K562 (cell line): ENCODE results near the gene SCNN1B. TPM values are rescaled to one million over a fixed set of nuclear protein-coding genes. Genes with fewer than 3 reads are reported as not detected.

Experiments used
- ATAC-seq: fragments of 200-7000 bp; cut with Tn5 transposase; 3 replicates; pipeline ENCODE4 v1.9.1; 2020; ENCODE audit warnings: moderate library complexity
- BruUV-seq: library from RNA; stranded (reverse); fragments of 400-500 nt; replicated peaks from 2 replicates; lab custom pipeline; 2021; lab: Mats Ljungman, UMichigan
- CTCF ChIA-PET: fragments of 300-600 bp; formaldehyde crosslinking; extraction: SDS; loops from one replicate; lab custom pipeline; 2021; ENCODE audit warnings: low intra/inter-chr PET ratio; lab: Yijun Ruan, JAX
- POLR2A ChIA-PET: fragments of 300-600, 350-650 bp; sonication (Branson Sonifier 250); formaldehyde crosslinking; extraction: SDS; loops from one replicate; lab custom pipeline; 2021; ENCODE audit warnings: antibody characterized with exemption, inconsistent platforms; lab: Yijun Ruan, JAX
- DNase-seq, 4 experiments: peaks; one replicate each; pipeline versions ENCODE4 v3.0.0 to v3.0.0-alpha.2; 2011 to 2018; ENCODE audit warnings: low spot score in 3 of 4, mixed read lengths in 3 of 4; ENCODE audit errors: extremely low read depth in 1 of 4
- FAIRE-seq: peaks from 2 replicates; lab custom pipeline; 2011; peaks lifted over from hg19 to GRCh38; lab: Jason Lieb, UNC
- H2AFZ ChIP-seq: 2 replicates; pipeline ENCODE4 v1.6.0; 2011; ENCODE audit warnings: low read depth, low read length, control low read depth, inconsistent platforms
- H3K27ac ChIP-seq: fragments of 200-600 bp; 3 replicates; pipeline ENCODE4 v1.8.0; 2011; ENCODE audit warnings: low read depth, mild to moderate bottlenecking, control low read depth, inconsistent platforms, low read length, moderate library complexity, mixed read lengths; ENCODE audit errors: extremely low read depth
- H3K27me3 ChIP-seq, 2 experiments: fragments of 300-600 bp in 1 of 2; 2 replicates in 1 of 2; 3 replicates in 1 of 2; pipeline versions ENCODE4 v1.6.0 to v1.8.0; 2011; ENCODE audit warnings: inconsistent platforms in 2 of 2, low read length in 2 of 2, mild to moderate bottlenecking in 1 of 2, mixed read lengths in 1 of 2, moderate library complexity in 1 of 2; ENCODE audit not compliant: control insufficient read depth in 2 of 2, insufficient read depth in 2 of 2
- H3K36me3 ChIP-seq: fragments of 300-600 bp; 3 replicates; pipeline ENCODE4 v1.8.0; 2011; ENCODE audit warnings: mild to moderate bottlenecking, low read length, inconsistent platforms; ENCODE audit not compliant: control insufficient read depth, insufficient read depth
- H3K4me1 ChIP-seq, 2 experiments: fragments of 200-600 bp in 1 of 2; replicated peaks in 1 of 2; 2 replicates in 1 of 2; 3 replicates in 1 of 2; pipeline versions ENCODE4 v1.5.1 to v1.8.0; 2011; ENCODE audit warnings: inconsistent platforms in 2 of 2, low read length in 2 of 2, mild to moderate bottlenecking in 1 of 2, mixed read lengths in 1 of 2, moderate library complexity in 1 of 2; ENCODE audit not compliant: control insufficient read depth in 2 of 2, insufficient read depth in 2 of 2
- H3K4me2 ChIP-seq: 2 replicates; pipeline ENCODE4 v1.6.1; 2011; ENCODE audit warnings: low read length, control low read depth, inconsistent platforms, mixed read lengths; ENCODE audit not compliant: insufficient read depth
- H3K4me3 ChIP-seq: fragments of 200-600 bp; sonication (generic), shearing (Covaris generic); 2 replicates; pipeline ENCODE4 v1.5.1; 2016; ENCODE audit warnings: control low read depth, inconsistent platforms
- H3K79me2 ChIP-seq: fragments of 200-600 bp; 3 replicates; pipeline ENCODE4 v1.8.0; 2011; ENCODE audit warnings: low read length, inconsistent platforms; ENCODE audit not compliant: control insufficient read depth, insufficient read depth
- H3K9ac ChIP-seq, 2 experiments: 2 replicates each; pipeline versions ENCODE4 v1.6.0 to v1.6.1; 2011; ENCODE audit warnings: low read depth in 2 of 2, low read length in 2 of 2, control low read depth in 1 of 2, inconsistent platforms in 1 of 2, mild to moderate bottlenecking in 1 of 2, mixed read lengths in 1 of 2; ENCODE audit not compliant: insufficient read depth in 1 of 2
- H3K9me1 ChIP-seq: one replicate; pipeline ENCODE4 v1.6.0; 2011; ENCODE audit warnings: inconsistent platforms, mild to moderate bottlenecking, low read length, moderate library complexity; ENCODE audit not compliant: control insufficient read depth, insufficient read depth
- H3K9me3 ChIP-seq: replicated peaks from 2 replicates; pipeline ENCODE4 v1.5.1; 2011; ENCODE audit warnings: low read depth, low read length, inconsistent platforms; ENCODE audit not compliant: control insufficient read depth, insufficient read depth
- H4K20me1 ChIP-seq: replicated peaks from 2 replicates; pipeline ENCODE4 v1.6.1; 2011; ENCODE audit warnings: low read length, inconsistent platforms, mixed read lengths; ENCODE audit not compliant: control insufficient read depth, insufficient read depth
- ELF2 ChIP-seq: fragments of 250-450 bp; sonication (Bioruptor Pico); IDR thresholded peaks from 2 replicates; pipeline ENCODE4 v1.5.0; 2021; ENCODE audit warnings: mild to moderate bottlenecking
- PURB ChIP-seq: sonication (generic); formaldehyde crosslinking; IDR thresholded peaks from 2 replicates; pipeline ENCODE4 v1.9.0; 2021; ENCODE audit warnings: low read depth, mild to moderate bottlenecking, missing genetic modification reagents
- SMARCE1 ChIP-seq: fragments of 450-650 bp; IDR thresholded peaks from 2 replicates; pipeline ENCODE4 v1.7.1; 2016; ENCODE audit warnings: mild to moderate bottlenecking
- SP1 ChIP-seq: sonication (generic); formaldehyde crosslinking; IDR thresholded peaks from 2 replicates; pipeline ENCODE4 v1.8.1; 2022; ENCODE audit warnings: mild to moderate bottlenecking, missing genetic modification reagents
- ZNF174 ChIP-seq: fragments of 250-450 bp; sonication (Bioruptor Pico); IDR thresholded peaks from 2 replicates; pipeline ENCODE4 v1.4.0; 2020; ENCODE audit warnings: mild to moderate bottlenecking
- WGBS: fragments of 100-300 bp; shearing (Covaris generic); methylation state at CpG from one replicate; pipeline ENCODE4 v1.1.6; 2016; ENCODE audit warnings: low coverage, mixed read lengths; ENCODE audit not compliant: insufficient coverage; ENCODE audit errors: missing lambda C conversion rate; 5-methylcytosine and 5-hydroxymethylcytosine counted together
- in situ Hi-C: fragments of 300-500 bp; cut with MboI; formaldehyde crosslinking; loops from 4 replicates; pipeline ENCODE4 v1.15.0; 2018; ENCODE audit warnings: inconsistent platforms, mixed read lengths
- intact Hi-C: fragments of 100-400 bp; cut with micrococcal nuclease; formaldehyde crosslinking; loops from 2 replicates; pipeline ENCODE4 v1.14.2; 2022
- polyA plus RNA-seq, 8 experiments: library from polyadenylated mRNA; depleted of rRNA in 4 of 8; stranded (reverse) in 5 of 8; unstranded in 3 of 8; fragments of >200 nt; fragmentation: Nextera tagmentation in 2 of 8; fragmentation: Illumina TruSeq in 1 of 8; extraction: Ambion mirVana in 2 of 8; extraction: Trizol in 1 of 8; gene quantifications; 2 replicates each; pipeline versions ENCODE4 v1.2.1 to v1.2.3, GENCODE V29; 2011 to 2014; ENCODE audit warnings: inconsistent platforms in 1 of 8, missing spikeins in 1 of 8
- total RNA-seq, 7 experiments: library from RNA; depleted of rRNA in 6 of 7; stranded (reverse); fragments of >200 nt in 6 of 7; fragmentation: Illumina TruSeq in 2 of 7; extraction: Trizol in 2 of 7; gene quantifications; 2 replicates each; pipeline versions ENCODE4 v1.2.1 to v1.2.3, GENCODE V29; 2011 to 2021; ENCODE audit warnings: low replicate concordance in 1 of 7
- TF ChIP-seq, protein P1 (sequence below): fragments of 450-650 bp; IDR thresholded peaks from 2 replicates; pipeline ENCODE4 v1.7.0; 2016; ENCODE audit warnings: borderline replicate concordance
- TF ChIP-seq, protein P2 (sequence below): sonication (generic); formaldehyde crosslinking; IDR thresholded peaks from 2 replicates; pipeline ENCODE4 v1.8.1; 2022; ENCODE audit warnings: missing genetic modification reagents
- TF ChIP-seq, protein P3 (sequence below): fragments of 250-450 bp; sonication (Bioruptor Pico); IDR thresholded peaks from 2 replicates; pipeline ENCODE4 v1.5.0; 2020; ENCODE audit warnings: mild to moderate bottlenecking, borderline replicate concordance

Gene SCNN1B
- total and polyA plus RNA-seq, 9 of the 15 experiments (the other 6 are each of a cell fraction or from before 2014, with no cell fraction given) = not detected

DNA sequence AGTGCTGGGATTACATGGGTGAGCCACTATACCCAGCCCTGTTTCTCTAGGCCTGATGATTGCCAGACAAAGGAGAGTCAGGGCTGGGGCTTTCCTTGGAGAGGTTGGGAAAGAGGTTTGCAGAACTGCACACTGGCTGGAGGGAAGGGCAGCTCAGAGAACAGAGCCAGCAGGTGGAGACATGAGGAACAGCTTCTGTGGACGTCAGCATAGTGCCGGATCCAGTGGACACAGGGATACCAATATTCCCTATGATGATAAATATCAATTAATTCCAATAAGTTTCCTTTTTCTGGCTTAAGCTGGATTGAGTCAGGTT lies 43.2 kb upstream of the SCNN1B start:
- no peak for ATAC-seq
- no peak overlapping the region for H3K9ac ChIP-seq
- intact Hi-C loops = no loop called here

DNA sequence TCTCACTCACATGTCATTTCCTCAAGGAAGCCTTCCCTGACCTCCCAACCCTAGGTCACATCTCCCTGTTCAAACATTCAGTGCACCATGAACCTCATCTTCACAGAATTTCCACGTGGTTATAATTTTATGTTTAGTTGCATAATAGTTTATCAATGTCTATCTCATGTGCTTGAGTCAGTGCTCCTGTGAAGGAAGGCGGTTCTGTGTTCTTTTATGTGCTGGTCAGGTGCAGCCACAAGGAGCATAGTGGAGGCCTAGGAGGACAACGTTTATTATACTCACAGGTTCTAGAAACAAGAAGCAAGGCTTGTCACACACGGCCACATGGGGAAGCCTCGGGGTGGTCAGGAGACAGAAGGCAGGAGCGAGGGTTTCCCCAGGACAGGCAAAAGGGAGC lies 34.5 kb upstream of the SCNN1B start:
- no TSS peak for BruUV-seq
- intact Hi-C loops = no loop called here
- H3K27ac ChIP-seq = no peak overlapping the region
- H3K27me3 ChIP-seq = peaks cover 0 to 9% of the 10 kb centered on the region in 2 experiments; a peak in 2 of 5 replicates
- no peak for FAIRE-seq
- H4K20me1 ChIP-seq = no peaks in the 10 kb centered on the region
- ChIA-PET POLR2A (interaction anchor here (1.1 kb wide), 1 partner anchor 12 kb away, joined by 4 read pairs; no protein-coding TSS in a partner anchor), CTCF (no interaction called here)
- no peak overlapping the region for H3K9ac ChIP-seq
- H2AFZ ChIP-seq = no peak overlapping the region
- DNase-seq = no peak
- H3K79me2 ChIP-seq = no peaks in the 10 kb centered on the region
- H3K4me3 ChIP-seq = no peak overlapping the region
- H3K36me3 ChIP-seq = no peaks in the 10 kb centered on the region
- WGBS = 12% methylated on average over 6 of the region's 6 CpGs
- no peaks in the 10 kb centered on the region for H3K9me1 ChIP-seq
- H3K4me2 ChIP-seq = no peak overlapping the region
- H3K9me3 ChIP-seq = no peaks in the 10 kb centered on the region
- no peaks in the 10 kb centered on the region; a peak in 3 of 5 replicates for H3K4me1 ChIP-seq
- in situ Hi-C loops = no loop called here
- peak; percentile 41; the same call in 2 of the 3 replicates for ATAC-seq
- TF ChIP-seq ELF2 (CRISPR knock-in tag) (no peak), PURB (CRISPR knock-in tag) (no peak)
- TF ChIP-seq, protein P1, sequence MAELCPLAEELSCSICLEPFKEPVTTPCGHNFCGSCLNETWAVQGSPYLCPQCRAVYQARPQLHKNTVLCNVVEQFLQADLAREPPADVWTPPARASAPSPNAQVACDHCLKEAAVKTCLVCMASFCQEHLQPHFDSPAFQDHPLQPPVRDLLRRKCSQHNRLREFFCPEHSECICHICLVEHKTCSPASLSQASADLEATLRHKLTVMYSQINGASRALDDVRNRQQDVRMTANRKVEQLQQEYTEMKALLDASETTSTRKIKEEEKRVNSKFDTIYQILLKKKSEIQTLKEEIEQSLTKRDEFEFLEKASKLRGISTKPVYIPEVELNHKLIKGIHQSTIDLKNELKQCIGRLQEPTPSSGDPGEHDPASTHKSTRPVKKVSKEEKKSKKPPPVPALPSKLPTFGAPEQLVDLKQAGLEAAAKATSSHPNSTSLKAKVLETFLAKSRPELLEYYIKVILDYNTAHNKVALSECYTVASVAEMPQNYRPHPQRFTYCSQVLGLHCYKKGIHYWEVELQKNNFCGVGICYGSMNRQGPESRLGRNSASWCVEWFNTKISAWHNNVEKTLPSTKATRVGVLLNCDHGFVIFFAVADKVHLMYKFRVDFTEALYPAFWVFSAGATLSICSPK = no peak
- TF ChIP-seq, protein P2, sequence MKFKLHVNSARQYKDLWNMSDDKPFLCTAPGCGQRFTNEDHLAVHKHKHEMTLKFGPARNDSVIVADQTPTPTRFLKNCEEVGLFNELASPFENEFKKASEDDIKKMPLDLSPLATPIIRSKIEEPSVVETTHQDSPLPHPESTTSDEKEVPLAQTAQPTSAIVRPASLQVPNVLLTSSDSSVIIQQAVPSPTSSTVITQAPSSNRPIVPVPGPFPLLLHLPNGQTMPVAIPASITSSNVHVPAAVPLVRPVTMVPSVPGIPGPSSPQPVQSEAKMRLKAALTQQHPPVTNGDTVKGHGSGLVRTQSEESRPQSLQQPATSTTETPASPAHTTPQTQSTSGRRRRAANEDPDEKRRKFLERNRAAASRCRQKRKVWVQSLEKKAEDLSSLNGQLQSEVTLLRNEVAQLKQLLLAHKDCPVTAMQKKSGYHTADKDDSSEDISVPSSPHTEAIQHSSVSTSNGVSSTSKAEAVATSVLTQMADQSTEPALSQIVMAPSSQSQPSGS = no peak

More for the DNA sequence above, 43.2 kb upstream of the SCNN1B start:
- H3K79me2 ChIP-seq = no peaks in the 10 kb centered on the region
- H3K9me3 ChIP-seq = no peaks in the 10 kb centered on the region
- H3K4me2 ChIP-seq = no peak overlapping the region
- no peak overlapping the region for H3K27ac ChIP-seq
- no peaks in the 10 kb centered on the region for H3K9me1 ChIP-seq
- H3K4me1 ChIP-seq = no peaks in the 10 kb centered on the region
- no peak overlapping the region for H2AFZ ChIP-seq
- CTCF ChIA-PET = no interaction called here
- FAIRE-seq (no peak), DNase-seq (no peak)
- peaks cover 4 to 12% of the 10 kb centered on the region in 2 experiments; a peak in 2 of 5 replicates for H3K27me3 ChIP-seq
- TF ChIP-seq SP1 (CRISPR knock-in tag) = no peak
- no peak for TF ChIP-seq SMARCE1
- TF ChIP-seq, protein P3, sequence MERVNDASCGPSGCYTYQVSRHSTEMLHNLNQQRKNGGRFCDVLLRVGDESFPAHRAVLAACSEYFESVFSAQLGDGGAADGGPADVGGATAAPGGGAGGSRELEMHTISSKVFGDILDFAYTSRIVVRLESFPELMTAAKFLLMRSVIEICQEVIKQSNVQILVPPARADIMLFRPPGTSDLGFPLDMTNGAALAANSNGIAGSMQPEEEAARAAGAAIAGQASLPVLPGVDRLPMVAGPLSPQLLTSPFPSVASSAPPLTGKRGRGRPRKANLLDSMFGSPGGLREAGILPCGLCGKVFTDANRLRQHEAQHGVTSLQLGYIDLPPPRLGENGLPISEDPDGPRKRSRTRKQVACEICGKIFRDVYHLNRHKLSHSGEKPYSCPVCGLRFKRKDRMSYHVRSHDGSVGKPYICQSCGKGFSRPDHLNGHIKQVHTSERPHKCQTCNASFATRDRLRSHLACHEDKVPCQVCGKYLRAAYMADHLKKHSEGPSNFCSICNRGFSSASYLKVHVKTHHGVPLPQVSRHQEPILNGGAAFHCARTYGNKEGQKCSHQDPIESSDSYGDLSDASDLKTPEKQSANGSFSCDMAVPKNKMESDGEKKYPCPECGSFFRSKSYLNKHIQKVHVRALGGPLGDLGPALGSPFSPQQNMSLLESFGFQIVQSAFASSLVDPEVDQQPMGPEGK (CRISPR knock-in tag) = no peak
- TF ChIP-seq ZNF174 (CRISPR knock-in tag) = no peak
- H3K4me3 ChIP-seq = no peak overlapping the region
- no peaks in the 10 kb centered on the region for H3K36me3 ChIP-seq
- WGBS = 0% methylated on average over 2 of the region's 2 CpGs
- BruUV-seq = no TSS peak
- in situ Hi-C loops = no loop called here
- POLR2A ChIA-PET = no interaction called here
- no peaks in the 10 kb centered on the region; the same call in 1 of the 2 replicates for H4K20me1 ChIP-seq
